Prostate gland (tissue), 2 donors: ENCODE measurements around the gene HMMR. TPM values are rescaled to one million over a fixed set of nuclear protein-coding genes. Genes with fewer than 3 reads are reported as not detected.

ENCODE experiments used
- DNase-seq: peaks from one replicate; pipeline ENCODE4 v3.0.0-alpha.2; 2019; ENCODE audit warnings: low spot score
- H3K27ac ChIP-seq, 2 donors: fragments of 200-600 bp; sonication (generic); 2 replicates each; pipeline ENCODE4 v1.5.1; 2017 to 2019
- H3K27me3 ChIP-seq: fragments of 200-600 bp; sonication (generic); replicated peaks from 2 replicates; pipeline ENCODE4 v1.5.1; 2019; ENCODE audit not compliant: insufficient read depth
- H3K36me3 ChIP-seq, 2 donors: fragments of 200-600 bp; sonication (generic); 1 replicate in 1 of 2; 2 replicates in 1 of 2; pipeline versions ENCODE4 v1.5.1 to v1.8.1; 2017 to 2019
- H3K4me1 ChIP-seq: fragments of 200-600 bp; sonication (generic); replicated peaks from 2 replicates; pipeline ENCODE4 v1.5.1; 2019
- H3K4me3 ChIP-seq, 2 donors: fragments of 200-600 bp; sonication (generic); 2 replicates each; pipeline ENCODE4 v1.5.1; 2017 to 2019
- H3K9me3 ChIP-seq: fragments of 200-600 bp; sonication (generic); 2 replicates; pipeline ENCODE4 v1.5.1; 2017
- CTCF ChIP-seq, 4 experiments: fragments of 200-600 bp in 2 of 4; fragments of 450-650 bp in 2 of 4; sonication (generic) in 2 of 4; IDR thresholded peaks; 1 replicate in 3 of 4; 2 replicates in 1 of 4; pipeline ENCODE4 v1.5.1; 2016 to 2019; ENCODE audit warnings: antibody characterized with exemption in 4 of 4, mild to moderate bottlenecking in 2 of 4, moderate library complexity in 2 of 4
- POLR2A ChIP-seq: fragments of 450-650 bp; IDR thresholded peaks from one replicate; pipeline ENCODE4 v1.6.1; 2016; ENCODE audit warnings: antibody characterized with exemption, mild to moderate bottlenecking
- POLR2AphosphoS5 ChIP-seq: sonication (generic); formaldehyde crosslinking; IDR thresholded peaks from one replicate; pipeline ENCODE4 v1.6.1; 2017; ENCODE audit warnings: antibody characterized with exemption
- WGBS: methylation state at CpG from one replicate; pipeline ENCODE4 v1.1.5; 2018; 5-methylcytosine and 5-hydroxymethylcytosine counted together
- intact Hi-C: fragments of 100-400 bp; cut with DNase I; formaldehyde crosslinking; loops from one replicate; pipeline ENCODE4 v1.14.2; 2022
- total RNA-seq, 2 donors: library from RNA; depleted of rRNA; stranded (reverse); fragments of >200 nt; gene quantifications; one replicate each; pipeline ENCODE4 v1.1.0, GENCODE V29; 2016

HMMR gene
- total RNA-seq, 2 donors from 2014 or later: 1.7 to 1.8 TPM

DNA sequence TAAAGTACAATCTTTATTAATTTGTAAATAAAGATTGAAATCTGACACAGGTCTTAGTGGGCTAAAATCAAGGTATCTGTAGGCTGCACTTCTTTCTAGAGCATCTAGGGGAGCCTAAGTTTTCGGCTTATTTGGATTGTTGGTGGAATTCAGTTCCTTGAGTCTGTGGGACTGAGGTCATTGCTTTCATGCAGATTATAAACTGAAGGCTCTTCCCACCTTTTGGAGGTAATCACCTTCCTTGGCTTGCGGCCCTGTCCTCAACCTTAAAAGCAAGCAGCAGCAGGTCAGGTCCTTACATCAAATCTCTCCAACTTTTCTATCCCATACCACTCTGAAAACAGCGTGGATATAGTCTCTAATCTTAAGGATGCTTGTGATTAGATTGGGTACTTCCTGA lies 70.8 kb downstream of the HMMR start:
- intact Hi-C loops: no loop called here
- DNase-seq: no peak
- H3K4me3 ChIP-seq: no peak overlapping the region
- TF ChIP-seq CTCF (IDR thresholded peaks at IDR 0.05): no peak
- no peak for TF ChIP-seq POLR2A
- no peak for TF ChIP-seq POLR2AphosphoS5
- no peaks in the 10 kb centered on the region for H3K36me3 ChIP-seq
- H3K27ac ChIP-seq: no peak overlapping the region
- no peaks in the 10 kb centered on the region for H3K4me1 ChIP-seq
- no peaks in the 10 kb centered on the region for H3K27me3 ChIP-seq
- WGBS: 88% methylated on average over 3 of the region's 3 CpGs
- H3K9me3 ChIP-seq: no peaks in the 10 kb centered on the region

GRCh38 chr5:163532171-163533084 lies 72.0 kb downstream of the HMMR start:
- intact Hi-C loops: no loop called here
- Histone ChIP-seq H3K27ac (no peak overlapping the region), H3K4me3 (no peak overlapping the region), H3K27me3 (no peaks in the 10 kb centered on the region), H3K4me1 (no peaks in the 10 kb centered on the region), H3K9me3 (no peaks in the 10 kb centered on the region), H3K36me3 (no peaks in the 10 kb centered on the region)
- no peak for DNase-seq
- TF ChIP-seq POLR2AphosphoS5: no peak
- TF ChIP-seq POLR2A: no peak
- TF ChIP-seq CTCF (IDR thresholded peaks at IDR 0.05): no peak
- 25% methylated on average over 5 of the region's 5 CpGs for WGBS

DNA sequence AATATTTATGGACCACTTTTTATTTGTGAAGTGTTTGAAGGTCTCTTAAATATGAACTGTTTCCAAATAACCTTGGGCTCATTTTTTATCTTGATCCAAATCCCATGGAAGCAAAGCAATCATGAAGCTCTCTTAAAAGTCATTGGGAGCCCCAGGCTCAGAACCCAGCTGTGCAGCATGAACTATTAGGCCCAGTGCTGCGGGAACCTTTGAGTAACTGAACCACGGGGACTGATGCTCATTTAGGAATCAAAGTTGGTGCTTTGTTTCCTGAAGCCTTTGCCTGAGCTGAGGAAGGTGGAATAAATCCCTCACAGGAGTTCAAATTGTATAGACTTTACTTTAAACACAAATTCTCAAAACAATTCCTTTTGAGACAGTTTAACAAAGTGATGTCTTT lies 72.8 kb downstream of the HMMR start:
- intact Hi-C loops: no loop called here

DNA sequence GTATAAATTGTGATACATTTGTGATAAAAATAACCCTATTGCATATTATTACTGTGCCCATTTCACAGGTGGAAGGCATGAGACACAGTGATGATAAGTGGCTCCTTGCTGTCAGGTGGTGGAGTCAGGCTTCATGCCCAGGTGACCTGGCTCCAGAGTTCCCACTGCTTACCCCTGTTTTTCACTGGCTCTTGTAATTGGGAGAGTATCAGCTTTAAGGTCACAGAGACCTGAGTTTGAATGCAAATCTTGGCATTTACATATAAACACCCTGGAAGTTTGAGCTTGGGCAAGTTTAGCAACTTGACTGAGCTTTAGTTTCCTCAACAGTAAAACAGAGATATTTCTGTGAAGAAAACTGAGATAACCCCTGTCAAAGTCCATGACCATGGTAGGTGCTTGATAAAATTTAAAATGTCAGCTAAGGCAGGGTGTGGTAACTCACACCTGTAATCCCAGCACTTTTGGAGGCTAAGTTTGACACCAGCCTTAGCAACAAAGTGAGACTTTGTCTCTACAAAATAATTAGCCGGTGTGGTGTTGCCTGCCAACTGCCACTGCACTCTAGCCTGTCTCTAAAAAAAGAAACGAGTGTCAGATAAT lies 74.2 kb downstream of the HMMR start:
- WGBS: 71% methylated on average over 2 of the region's 2 CpGs
- no peak overlapping the region for H3K27ac ChIP-seq
- TF ChIP-seq CTCF (IDR thresholded peaks at IDR 0.05): no peak
- no peak for TF ChIP-seq POLR2A
- no peak for TF ChIP-seq POLR2AphosphoS5

More for the DNA sequence above, 72.8 kb downstream of the HMMR start:
- TF ChIP-seq CTCF (IDR thresholded peaks at IDR 0.05): no peak
- no peak for TF ChIP-seq POLR2A
- TF ChIP-seq POLR2AphosphoS5: no peak
- 46% methylated on average over 2 of the region's 2 CpGs for WGBS
- Histone ChIP-seq H3K27me3 (no peaks in the 10 kb centered on the region), H3K27ac (no peak overlapping the region), H3K9me3 (no peaks in the 10 kb centered on the region), H3K4me1 (no peaks in the 10 kb centered on the region), H3K4me3 (no peak overlapping the region), H3K36me3 (no peaks in the 10 kb centered on the region)
- DNase-seq: no peak

More for the DNA sequence above, 74.2 kb downstream of the HMMR start:
- no peak overlapping the region for H3K4me3 ChIP-seq
- H3K27me3 ChIP-seq: no peaks in the 10 kb centered on the region
- H3K4me1 ChIP-seq: no peaks in the 10 kb centered on the region
- DNase-seq: no peak
- intact Hi-C loops: no loop called here
- no peaks in the 10 kb centered on the region for H3K36me3 ChIP-seq
- H3K9me3 ChIP-seq: no peaks in the 10 kb centered on the region
